HG02943 (cell line): ENCODE results near the gene MRPL51.

Source experiments
- ATAC-seq: cut with Tn5 transposase; IDR thresholded peaks from one replicate; pipeline ENCODE4 v1.9.1; 2021; ENCODE audit warnings: mild to moderate bottlenecking, low read depth, moderate library complexity; ENCODE audit not compliant: unreplicated experiment

The MRPL51 gene

DNA sequence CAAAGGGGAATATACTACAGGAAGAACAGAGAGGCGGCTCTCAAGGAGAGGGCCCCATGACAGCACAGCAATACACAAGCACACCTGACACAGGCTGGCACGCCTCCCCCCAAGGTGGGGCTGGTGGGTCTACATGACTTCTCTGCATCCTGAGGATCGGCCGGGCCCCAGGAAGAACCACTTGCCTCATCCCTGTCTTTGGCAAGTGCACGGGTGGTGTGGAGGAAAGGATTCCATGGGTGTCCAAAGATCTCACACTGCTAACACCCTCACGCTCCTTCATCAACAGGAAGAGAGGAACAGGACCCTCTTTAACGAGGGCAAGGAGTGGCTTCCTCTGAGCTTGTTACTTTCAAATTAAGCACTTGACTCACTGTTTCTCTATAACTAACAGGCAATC is 29.8 kb downstream of the MRPL51 start:
- ATAC-seq = no peak

DNA sequence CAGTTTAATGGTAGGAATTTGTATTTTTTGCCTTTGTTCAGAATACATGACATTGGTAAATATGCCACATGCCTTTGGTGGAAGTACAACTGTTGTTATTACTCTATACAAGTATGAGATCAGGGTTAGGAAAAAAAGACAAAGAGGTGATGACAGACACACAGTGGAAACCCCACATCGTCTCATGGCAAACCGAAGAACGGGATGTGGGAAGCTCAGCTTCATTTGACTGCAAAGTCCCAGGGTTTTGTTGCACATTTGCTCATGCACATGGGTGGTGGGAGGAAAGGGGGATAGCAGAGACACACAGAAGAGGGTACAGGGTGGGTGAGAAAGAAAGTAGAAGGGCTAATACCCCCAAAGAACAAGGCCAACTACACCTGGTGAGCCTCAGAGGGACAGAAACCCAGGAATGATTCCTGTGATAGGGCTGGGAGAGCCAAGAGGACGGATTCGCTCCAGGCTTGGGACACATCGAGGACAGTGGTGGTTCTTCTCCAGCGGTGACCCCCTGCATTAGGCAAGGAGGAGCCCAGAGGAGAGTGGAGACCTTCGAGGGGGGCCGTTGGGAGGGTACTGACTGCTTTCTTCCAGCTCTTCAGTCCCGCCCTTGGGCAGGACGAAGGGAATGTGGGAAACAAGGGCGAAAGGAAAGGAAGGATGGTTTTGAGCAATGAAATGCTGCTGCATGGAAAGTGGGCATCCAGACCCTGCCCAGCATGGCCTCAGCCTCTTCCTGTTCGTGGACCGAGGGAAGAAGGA is 30.6 kb downstream of the MRPL51 start:
- ATAC-seq = no peak

DNA sequence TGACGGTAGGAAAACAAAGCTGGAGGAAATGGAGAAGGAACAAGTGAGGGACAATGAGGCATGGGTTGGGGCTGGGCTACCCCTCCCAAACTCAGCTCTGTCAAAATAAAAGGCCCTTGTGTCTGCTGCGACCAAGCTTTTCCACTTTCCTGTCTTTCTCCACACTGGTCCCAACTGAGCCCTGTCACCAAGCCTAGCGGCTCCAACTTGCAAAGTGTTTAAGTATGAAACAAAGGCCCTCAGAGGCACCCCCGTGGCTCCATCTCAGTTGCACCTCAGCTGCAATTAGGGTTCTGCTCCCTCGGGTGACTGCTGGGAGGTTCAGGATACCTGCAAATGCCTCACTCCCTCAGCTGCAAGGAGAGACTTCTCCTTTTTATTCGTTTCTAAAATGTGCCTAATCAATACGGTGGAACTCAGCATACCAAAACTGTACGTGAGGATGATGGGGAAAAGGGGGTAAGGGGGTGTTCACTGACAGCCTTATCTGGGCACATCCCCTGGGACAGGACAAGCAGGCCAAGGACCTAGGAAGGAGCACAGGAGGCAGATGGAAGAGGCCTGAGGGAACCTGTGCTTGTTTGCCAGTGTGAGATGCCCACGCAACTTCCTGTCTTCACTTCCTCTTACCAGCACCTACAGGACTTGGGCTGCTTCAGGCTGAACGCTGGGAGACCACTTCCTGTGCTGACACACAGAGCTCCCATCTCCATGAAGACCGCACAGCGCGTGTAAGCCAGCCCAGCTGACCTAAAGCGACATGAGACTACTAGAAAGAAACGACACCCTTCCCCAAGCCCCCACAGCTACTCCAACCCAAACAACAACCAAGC is 31.4 kb downstream of the MRPL51 start:
- peak; percentile 81 for ATAC-seq

DNA sequence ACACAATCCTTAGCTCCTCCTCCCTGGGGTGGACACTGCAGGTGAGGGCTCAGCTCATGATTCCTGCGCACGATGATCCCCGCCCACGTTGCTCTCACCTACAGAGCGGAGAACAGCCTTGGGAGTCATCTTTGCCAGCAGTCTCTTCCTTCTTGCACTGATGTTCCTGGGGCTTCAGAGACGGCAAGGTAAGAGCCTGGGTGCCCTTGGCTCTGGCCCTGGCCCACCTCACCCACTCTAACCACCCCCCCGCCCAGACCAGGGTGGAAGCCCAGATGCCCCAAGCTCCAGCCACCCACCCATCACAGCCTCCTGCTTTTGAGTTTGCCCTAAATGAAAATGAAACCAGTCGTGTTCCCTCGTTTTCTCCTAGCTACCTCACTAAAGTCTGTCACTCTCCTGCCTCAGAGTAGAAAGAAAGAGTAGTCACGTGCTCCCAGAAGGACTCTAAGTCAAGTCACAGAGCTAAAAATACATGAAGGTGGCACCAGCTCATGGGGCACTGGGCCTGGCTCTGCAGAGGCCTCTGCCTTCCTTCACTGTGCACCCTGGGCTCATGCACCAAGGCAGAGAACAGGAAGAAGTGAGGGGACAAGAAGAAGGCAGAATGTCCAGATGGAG is 32.2 kb downstream of the MRPL51 start:
- no peak for ATAC-seq

DNA sequence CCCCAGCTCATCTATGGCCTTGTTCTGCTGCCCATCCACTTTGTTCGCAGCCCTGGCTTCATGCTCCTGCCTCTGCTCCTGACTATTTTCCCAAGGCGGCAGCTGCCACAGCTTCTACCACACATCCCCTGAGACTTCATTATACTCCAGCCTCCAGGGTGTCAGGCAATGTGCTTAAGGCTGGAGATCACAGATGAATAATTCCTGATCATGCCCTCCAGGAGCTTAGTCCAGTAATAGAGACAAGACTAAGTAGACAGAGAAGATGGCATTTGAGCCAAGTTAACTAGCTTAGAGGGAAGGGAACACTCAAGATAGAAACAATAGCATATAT is 34.1 kb downstream of the MRPL51 start:
- no peak for ATAC-seq

DNA sequence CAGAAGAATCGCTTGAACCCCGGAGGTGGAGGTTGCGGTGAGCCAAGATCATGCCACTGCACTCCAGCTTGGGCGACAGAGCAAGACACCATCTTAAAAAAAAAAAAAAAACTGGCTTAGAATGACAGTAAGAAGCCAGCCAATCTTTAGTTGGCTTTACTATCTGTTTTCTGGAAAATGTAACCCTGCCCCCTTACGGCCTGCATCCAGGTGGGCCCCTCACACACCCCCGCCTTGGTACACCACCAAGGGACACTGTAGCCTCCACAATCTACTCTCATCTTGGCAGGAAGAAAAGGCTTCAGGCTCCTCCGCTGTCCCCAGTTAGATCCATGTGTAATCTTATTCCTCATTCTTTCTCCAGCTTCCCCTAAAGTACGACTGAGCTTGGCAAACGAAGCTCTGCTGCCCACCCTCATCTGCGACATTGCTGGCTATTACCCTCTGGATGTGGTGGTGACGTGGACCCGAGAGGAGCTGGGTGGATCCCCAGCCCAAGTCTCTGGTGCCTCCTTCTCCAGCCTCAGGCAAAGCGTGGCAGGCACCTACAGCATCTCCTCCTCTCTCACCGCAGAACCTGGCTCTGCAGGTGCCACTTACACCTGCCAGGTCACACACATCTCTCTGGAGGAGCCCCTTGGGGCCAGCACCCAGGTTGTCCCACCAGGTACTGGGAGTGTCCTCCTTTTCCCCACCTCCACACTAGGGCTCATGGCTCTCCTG is 34.6 kb downstream of the MRPL51 start:
- no peak for ATAC-seq

DNA sequence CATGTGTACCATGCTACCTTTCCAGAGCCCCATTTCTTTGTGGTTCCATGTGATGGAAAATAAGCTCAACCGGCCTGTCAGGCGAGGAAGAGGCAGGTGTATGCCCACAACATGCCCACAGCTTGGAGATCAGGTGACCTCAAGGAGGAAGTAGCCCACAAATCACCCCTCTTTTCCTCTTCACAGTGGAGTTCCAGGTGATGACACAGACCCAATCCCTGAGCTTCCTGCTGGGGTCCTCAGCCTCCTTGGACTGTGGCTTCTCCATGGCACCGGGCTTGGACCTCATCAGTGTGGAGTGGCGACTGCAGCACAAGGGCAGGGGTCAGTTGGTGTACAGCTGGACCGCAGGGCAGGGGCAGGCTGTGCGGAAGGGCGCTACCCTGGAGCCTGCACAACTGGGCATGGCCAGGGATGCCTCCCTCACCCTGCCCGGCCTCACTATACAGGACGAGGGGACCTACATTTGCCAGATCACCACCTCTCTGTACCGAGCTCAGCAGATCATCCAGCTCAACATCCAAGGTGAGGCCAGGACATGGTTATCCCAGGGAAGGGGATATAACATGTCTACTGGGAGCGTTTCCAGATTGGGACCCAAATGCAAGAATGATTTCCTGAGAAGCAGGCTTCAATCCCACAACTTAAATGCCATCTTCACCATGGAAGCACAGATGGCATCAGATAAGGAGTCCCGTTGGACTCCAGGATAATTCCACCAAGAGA is 35.7 kb downstream of the MRPL51 start:
- ATAC-seq = no peak

DNA sequence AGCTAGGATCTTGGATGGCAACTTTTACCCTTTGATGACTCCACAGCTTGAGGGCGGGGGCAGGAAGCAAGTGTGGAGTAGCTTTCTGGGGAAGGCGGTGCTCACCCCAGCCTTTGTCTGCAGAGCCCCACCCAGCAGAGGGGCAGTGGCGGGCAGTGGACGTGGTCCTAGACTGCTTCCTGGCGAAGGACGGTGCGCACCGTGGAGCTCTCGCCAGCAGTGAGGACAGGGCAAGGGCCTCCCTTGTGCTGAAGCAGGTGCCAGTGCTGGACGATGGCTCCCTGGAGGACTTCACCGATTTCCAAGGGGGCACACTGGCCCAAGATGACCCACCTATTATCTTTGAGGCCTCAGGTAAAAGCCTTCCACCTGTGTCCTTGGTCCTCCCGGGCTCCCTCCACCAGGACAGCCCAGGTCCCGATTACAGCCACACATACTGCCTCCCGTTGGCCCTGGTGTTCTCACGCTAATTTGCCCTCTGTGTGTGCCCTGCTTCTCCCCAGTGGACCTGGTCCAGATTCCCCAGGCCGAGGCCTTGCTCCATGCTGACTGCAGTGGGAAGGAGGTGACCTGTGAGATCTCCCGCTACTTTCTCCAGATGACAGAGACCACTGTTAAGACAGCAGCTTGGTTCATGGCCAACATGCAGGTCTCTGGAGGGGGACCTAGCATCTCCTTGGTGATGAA is 40.0 kb downstream of the MRPL51 start:
- no peak for ATAC-seq

DNA sequence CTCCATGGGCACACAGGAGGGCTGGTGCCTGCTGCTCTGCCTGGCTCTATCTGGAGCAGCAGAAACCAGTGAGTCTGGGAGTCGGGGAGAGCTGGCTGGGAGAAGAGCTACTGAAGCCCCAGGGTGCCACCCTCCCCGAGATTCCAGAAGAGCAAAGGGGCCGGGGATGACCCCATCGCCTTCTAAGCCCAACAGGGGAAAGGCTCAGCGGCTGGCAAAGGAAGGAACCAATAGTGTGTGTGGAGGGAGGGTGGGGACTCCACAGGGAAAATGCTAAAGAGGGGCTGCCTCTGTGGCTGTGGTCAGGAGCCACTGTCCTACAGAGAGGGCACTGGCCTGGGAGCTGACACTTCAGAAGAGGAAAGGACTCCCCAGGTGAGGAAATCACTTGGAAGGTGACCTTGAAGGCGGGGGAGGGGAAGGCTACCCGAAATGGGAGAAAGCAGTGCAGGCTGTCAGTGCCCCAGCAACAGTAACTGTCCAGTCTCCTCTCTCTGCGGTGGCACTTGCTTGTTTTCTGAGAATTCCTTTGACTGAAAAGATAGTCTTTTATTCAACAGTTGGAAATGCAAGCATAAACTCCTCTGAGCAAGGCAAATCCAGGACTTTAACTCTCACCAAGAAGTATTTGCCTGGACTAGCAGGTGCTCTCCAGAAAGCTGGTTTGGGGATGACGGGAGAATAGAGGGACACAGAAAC is 40.7 kb downstream of the MRPL51 start:
- no peak for ATAC-seq

DNA sequence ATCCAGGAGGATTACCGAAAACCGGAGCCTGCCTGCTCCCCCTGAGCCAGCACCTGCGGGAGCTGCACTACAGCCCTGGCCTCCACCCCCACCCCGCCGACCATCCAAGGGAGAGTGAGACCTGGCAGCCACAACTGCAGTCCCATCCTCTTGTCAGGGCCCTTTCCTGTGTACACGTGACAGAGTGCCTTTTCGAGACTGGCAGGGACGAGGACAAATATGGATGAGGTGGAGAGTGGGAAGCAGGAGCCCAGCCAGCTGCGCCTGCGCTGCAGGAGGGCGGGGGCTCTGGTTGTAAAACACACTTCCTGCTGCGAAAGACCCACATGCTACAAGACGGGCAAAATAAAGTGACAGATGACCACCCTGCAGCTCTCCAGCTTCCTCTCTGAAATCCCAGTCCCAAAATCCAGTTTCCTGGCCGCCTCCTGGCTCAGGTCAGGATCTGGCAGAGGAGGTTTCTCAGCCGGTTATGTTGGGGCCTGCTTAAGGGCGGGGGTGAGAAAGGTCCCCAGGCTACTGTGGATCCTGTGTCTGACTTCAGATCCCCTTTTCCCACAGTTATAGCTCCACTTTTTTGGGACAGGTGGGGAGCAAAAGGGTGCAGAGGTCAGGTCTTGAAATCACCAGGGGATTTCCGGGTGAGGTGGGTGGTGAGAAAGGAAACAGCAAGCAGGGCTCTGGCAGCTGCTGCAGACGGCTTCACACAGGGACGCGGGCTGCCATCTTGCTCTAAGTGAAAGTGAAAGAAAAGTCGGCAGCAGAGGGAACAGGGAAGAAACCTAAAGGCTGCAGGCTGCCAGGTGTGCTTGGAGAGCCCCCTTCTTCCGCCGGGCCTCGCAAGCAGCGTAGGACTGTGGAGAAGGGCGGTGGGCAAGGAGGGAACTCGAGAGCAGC is 41.5 kb downstream of the MRPL51 start, which contains the start of gene TAPBPL:
TSS of gene TAPBPL (plus strand) at position 695 of the 897 bp plus-strand sequence. CDS start 207 bp downstream, outside the sequence.
- peak; percentile 70 for ATAC-seq

DNA sequence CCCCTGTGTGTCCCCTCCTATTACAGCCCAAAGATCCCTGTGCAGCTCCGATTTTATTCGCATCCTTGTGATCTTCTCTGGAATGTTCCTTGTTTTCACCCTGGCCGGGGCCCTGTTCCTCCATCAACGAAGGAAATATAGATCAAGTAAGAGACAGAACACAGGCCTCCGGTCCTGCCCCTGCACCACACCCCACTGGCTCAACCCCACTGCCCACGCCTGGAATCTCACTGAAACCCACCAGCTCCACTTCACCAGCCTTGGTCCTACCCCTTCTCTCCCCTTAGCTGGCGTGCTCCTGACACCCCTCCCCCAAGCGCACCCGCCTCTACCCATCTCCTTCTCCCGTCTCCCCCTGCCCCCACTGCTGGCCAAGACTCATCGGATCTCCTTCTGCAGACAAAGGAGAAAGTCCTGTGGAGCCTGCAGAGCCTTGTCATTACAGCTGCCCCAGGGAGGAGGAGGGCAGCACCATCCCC is 42.2 kb downstream of the MRPL51 start:
- ATAC-seq = no peak

DNA sequence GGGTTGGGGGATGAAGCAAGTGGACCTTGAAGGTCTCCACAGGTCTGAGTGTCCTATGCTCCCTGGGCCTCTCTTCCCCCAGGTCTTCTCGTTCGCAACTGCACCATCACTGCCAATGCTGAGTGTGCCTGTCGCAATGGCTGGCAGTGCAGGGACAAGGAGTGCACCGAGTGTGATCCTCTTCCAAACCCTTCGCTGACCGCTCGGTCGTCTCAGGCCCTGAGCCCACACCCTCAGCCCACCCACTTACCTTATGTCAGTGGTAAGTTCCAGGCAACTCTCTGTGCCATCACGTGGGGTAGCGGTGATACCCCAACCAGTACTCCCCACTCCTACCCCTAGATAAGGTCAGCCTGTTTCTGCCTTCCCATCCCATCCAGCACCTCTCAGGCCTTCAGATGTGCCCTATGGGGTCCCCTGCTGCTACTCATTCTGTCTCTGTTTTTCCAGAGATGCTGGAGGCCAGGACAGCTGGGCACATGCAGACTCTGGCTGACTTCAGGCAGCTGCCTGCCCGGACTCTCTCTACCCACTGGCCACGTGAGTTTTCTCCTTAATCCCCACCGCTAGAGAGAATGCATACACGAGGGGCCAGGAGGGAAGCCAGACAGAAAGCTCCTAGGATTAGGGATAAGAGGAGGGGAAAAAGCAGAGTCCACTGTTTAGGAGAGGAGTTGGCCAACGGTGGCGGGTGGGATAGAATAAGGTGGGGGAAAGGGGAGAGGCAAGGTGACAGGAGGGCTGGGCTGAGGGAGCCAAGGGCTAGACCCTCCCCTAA is 42.8 kb downstream of the MRPL51 start:
- no peak for ATAC-seq

DNA sequence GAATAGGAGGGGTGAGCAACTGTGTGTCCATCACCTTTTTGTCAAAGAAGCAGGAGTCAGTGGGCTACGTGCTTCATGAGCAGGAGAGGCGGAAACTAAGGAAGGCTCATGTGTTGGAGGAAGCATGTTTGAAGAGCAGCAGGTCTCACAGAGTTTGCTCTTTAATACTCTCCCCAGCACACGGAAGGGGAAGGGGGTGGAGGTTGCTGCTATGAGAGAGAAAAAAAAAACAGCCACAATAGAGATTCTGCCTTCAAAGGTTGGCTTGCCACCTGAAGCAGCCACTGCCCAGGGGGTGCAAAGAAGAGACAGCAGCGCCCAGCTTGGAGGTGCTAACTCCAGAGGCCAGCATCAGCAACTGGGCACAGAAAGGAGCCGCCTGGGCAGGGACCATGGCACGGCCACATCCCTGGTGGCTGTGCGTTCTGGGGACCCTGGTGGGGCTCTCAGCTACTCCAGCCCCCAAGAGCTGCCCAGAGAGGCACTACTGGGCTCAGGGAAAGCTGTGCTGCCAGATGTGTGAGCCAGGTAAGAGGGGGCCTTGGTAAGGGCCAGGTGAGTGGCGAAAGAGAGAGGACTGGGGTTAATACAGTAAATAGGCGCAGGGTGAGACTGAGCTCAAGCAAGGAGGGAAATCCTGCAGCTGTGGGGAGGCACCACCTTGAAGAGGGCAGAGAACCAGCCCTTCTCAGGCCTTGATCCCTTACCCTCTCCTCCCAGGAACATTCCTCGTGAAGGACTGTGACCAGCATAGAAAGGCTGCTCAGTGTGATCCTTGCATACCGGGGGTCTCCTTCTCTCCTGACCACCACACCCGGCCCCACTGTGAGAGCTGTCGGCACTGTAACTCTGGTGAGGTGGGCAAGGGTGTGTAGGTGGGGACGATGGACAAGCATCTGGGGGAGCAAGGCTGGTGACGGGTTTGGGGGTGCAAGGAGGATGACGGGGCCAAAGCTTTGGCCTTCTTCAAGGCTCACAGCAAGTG is 48.1 kb downstream of the MRPL51 start, which contains the start of gene CD27:
TSS of gene CD27 (plus strand) at position 252 of the 985 bp plus-strand sequence. CDS start at position 393, 141 bp downstream.
- no peak for ATAC-seq

DNA sequence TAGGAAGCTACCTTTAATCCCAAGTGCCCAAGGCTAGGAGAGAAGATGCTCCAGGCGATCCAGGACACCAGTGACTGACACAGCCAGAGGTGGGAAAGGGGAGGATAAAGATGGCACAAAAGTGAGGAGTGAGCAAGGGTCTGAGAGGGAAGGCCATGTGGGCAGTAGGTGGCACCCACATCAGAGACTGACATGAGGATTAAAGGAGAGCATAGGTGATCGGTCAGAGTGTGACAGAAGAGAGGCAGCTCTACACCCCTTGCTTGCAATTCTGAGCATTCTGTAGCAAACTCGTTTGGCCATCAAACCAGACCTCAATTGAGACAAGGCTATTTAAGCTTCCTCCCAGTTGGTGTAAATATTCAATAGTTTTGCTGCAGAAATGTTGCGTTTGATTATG is 49.0 kb downstream of the MRPL51 start:
- no peak for ATAC-seq

DNA sequence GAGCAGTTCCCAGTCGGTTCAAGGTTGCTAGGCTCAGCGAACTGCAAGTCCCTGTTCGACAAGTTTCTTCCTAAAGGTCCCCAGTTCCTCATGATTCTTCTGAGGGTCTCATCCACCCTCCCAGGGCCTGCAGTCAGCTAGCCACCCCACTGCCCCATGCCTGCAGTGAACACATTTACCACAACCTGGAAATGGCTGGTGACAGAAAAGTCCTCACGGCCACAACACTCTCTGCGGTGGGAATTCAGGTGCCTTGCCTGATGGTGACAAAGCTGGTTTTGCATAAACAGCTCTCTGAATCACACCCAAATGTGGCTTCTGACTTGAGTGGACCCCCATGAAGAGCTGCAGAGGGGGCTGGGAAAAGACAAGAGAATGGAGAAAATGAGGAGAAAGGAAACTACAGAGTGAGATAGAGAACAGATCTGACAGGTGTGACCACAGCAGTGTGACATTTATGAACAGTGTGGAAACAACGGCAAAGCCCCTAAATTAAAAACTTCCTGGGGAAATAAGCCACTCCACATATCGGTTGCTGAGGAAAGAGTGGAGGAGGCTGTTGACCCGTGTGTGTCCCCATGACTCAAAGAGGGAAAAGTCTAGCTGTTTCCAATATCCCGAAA is 49.6 kb downstream of the MRPL51 start:
- no peak for ATAC-seq
